ENCODE measurements around the gene ARMC12.

- TF ChIP-seq GATA3 (IDR thresholded peaks at IDR 0.05; ENCODE audit: low read depth, low read length): no peak
- TF ChIP-seq GATA2 (IDR thresholded peaks at IDR 0.05; ENCODE audit: low read depth, low read length): no peak
Observed at GRCh38 chr6:35736253-35736894, 458 bp upstream of the ARMC12 start.

Data from SH-SY5Y (cell line).